ENCODE measurements around the gene CCDC7. TPM values are rescaled to one million over a fixed set of nuclear protein-coding genes. Genes with fewer than 3 reads are reported as not detected.
"Not testable (repeated sequence)": the region's sequence is repeated elsewhere in the genome, so short reads cannot be mapped to it uniquely, and the experiment has no call there.

CCDC7 gene
- total RNA-seq, 1 donor from 2014 or later: 71.5 TPM

DNA sequence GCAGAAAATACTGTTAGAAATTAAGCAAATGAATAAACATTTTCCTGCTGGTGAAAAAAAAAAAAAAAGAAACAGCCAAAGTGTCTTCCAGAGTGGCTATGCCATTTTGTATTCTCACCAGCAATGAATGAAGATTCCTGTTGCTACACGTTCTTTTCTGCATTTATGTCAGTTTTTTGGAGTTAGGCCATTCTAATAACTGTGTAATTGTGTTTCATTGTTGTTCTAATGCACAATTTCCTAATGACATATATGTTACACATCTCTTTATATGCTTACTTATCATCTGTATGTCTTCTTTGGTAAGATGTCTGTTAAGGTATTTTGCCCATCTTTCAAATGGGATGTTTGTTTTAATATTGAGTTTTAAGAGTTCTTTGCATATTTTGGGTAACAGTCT is 298.4 kb downstream of the CCDC7 start:
- H3K27me3 ChIP-seq (ENCODE audit: control insufficient read depth in 3 of 3, insufficient read depth in 3 of 3, low read length in 3 of 3): no peaks in the 10 kb centered on the region
- H3K4me1 ChIP-seq (ENCODE audit: control insufficient read depth in 3 of 3, insufficient read depth in 3 of 3, low read length in 3 of 3): no peaks in the 10 kb centered on the region
- no peak overlapping the region for H3K9ac ChIP-seq (ENCODE audit: low read depth in 1 of 3, low read length in 3 of 3)
- peaks cover 5 to 9% (median 7%) of the 10 kb centered on the region in 3 donors for H3K36me3 ChIP-seq (ENCODE audit: control insufficient read depth in 3 of 3, insufficient read depth in 3 of 3, low read length in 3 of 3)
- H3K9me3 ChIP-seq (ENCODE audit: control insufficient read depth in 3 of 3, low read length in 3 of 3): peaks cover 0 to 3% (median 0%) of the 10 kb centered on the region in 3 donors
- H3K4me3 ChIP-seq (ENCODE audit: low read length in 3 of 3): no peak overlapping the region
- H3K27ac ChIP-seq (ENCODE audit: low read depth, low read length): no peak overlapping the region

DNA sequence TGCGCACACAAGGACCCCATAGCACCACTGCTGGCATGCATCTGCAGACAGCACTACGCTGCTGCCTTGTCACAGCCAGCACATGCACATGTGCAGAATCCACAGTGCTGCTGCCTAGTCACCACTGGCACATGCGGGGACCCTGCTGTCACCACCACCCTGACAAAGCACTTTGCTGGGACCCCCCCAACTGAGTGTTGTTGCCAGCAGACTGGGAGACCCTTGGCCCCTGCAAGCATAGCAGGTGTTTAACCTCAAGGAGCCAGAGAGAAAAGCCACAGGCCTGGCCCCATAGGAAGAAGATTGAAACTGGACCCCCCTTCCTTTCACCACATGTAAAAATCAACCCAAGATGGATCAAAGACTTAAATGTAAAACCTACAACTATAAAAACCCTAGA is 300.9 kb downstream of the CCDC7 start:
- Histone ChIP-seq H3K27ac (ENCODE audit: low read depth, low read length) (no peak overlapping the region), H3K36me3 (ENCODE audit: control insufficient read depth in 3 of 3, insufficient read depth in 3 of 3, low read length in 3 of 3) (peaks cover 5 to 9% (median 7%) of the 10 kb centered on the region in 3 donors), H3K4me1 (ENCODE audit: control insufficient read depth in 3 of 3, insufficient read depth in 3 of 3, low read length in 3 of 3) (no peaks in the 10 kb centered on the region)

DNA sequence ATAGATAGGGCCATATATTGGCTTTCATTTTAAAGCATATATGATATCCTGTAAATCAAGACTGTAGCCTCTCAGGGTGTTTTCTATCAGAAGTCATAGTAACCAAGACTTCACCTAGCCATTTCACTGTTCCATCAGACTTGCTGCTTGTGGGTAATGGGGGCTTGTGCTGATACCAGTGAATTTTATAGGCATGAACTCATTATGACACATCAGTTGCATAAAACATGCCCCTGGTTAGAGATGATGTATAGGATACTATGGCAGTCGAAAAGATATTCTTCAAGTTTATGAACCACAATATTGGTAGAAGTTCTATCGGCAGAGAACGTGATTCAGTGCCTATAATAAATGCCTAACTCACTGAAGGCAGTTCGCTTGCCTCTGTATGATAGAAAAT is 305.6 kb downstream of the CCDC7 start:
- H3K9ac ChIP-seq (ENCODE audit: low read depth in 1 of 3, low read length in 3 of 3): no peak overlapping the region
- peaks cover 0 to 2% (median 0%) of the 10 kb centered on the region in 3 donors for H3K9me3 ChIP-seq (ENCODE audit: control insufficient read depth in 3 of 3, low read length in 3 of 3)
- no peak overlapping the region for H3K27ac ChIP-seq (ENCODE audit: low read depth, low read length)
- H3K27me3 ChIP-seq (ENCODE audit: control insufficient read depth in 3 of 3, insufficient read depth in 3 of 3, low read length in 3 of 3): no peaks in the 10 kb centered on the region
- peaks cover 3% of the 10 kb centered on the region in 3 donors for H3K36me3 ChIP-seq (ENCODE audit: control insufficient read depth in 3 of 3, insufficient read depth in 3 of 3, low read length in 3 of 3)
- no peak overlapping the region for H3K4me3 ChIP-seq (ENCODE audit: low read length in 3 of 3)
- no peaks in the 10 kb centered on the region for H3K4me1 ChIP-seq (ENCODE audit: control insufficient read depth in 3 of 3, insufficient read depth in 3 of 3, low read length in 3 of 3)

More for the DNA sequence above, 300.9 kb downstream of the CCDC7 start:
- Histone ChIP-seq H3K9ac (ENCODE audit: low read depth in 1 of 3, low read length in 3 of 3) (no peak overlapping the region), H3K4me3 (ENCODE audit: low read length in 3 of 3) (no peak overlapping the region), H3K27me3 (ENCODE audit: control insufficient read depth in 3 of 3, insufficient read depth in 3 of 3, low read length in 3 of 3) (no peaks in the 10 kb centered on the region), H3K9me3 (ENCODE audit: control insufficient read depth in 3 of 3, low read length in 3 of 3) (peaks cover 0 to 3% (median 0%) of the 10 kb centered on the region in 3 donors)

DNA sequence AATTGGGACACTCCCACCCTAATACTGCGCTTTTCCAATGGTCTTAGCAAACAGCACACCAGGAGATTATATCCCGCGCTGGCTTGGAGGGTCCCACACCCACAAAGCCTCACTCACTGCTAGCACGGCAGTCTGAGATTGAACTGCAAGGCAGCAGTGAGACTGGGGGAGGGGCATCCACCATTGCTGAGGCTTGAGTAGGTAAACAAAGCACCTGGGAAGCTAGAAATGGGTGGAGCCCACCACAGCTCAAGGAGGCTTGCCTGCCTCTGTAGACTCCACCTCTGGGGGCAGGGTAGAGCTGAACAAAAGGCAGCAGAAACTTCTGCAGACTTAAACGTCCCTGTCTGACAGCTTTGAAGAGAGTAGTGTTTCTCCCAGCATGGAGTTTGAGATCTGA is 309.0 kb downstream of the CCDC7 start:
- H3K27me3 ChIP-seq (ENCODE audit: control insufficient read depth in 3 of 3, insufficient read depth in 3 of 3, low read length in 3 of 3); H3K9me3 ChIP-seq (ENCODE audit: control insufficient read depth in 3 of 3, low read length in 3 of 3); H3K27ac ChIP-seq (ENCODE audit: low read depth, low read length); H3K4me3 ChIP-seq (ENCODE audit: low read length in 3 of 3); H3K9ac ChIP-seq (ENCODE audit: low read depth in 1 of 3, low read length in 3 of 3); H3K4me1 ChIP-seq (ENCODE audit: control insufficient read depth in 3 of 3, insufficient read depth in 3 of 3, low read length in 3 of 3); H3K36me3 ChIP-seq (ENCODE audit: control insufficient read depth in 3 of 3, insufficient read depth in 3 of 3, low read length in 3 of 3): not testable (repeated sequence)

DNA sequence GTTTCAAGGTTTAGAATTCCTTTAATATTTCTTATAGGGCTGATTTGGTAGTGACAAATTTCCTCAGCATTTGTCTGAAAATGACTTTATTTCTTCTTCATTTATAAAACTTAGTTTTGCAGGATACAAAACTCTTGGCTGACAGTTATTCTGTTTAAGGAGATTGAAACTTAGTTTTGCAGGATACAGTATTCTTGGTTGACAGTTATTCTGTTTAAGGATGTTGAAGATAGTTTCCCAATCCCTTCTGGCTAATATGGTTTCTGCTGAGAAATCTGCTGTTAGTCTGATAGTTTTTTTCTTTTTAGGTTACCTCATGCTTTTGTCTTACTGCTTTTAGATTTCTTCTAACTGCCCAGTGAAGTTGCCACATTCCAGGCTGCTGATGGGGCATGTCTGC is 325.3 kb downstream of the CCDC7 start:
- Histone ChIP-seq H3K27me3 (ENCODE audit: control insufficient read depth in 3 of 3, insufficient read depth in 3 of 3, low read length in 3 of 3) (no peaks in the 10 kb centered on the region), H3K27ac (ENCODE audit: low read depth, low read length) (no peak overlapping the region), H3K9ac (ENCODE audit: low read depth in 1 of 3, low read length in 3 of 3) (no peak overlapping the region), H3K36me3 (ENCODE audit: control insufficient read depth in 3 of 3, insufficient read depth in 3 of 3, low read length in 3 of 3) (no peaks in the 10 kb centered on the region), H3K4me3 (ENCODE audit: low read length in 3 of 3) (no peak overlapping the region), H3K9me3 (ENCODE audit: control insufficient read depth in 3 of 3, low read length in 3 of 3) (peaks cover 5 to 8% (median 6%) of the 10 kb centered on the region in 3 donors), H3K4me1 (ENCODE audit: control insufficient read depth in 3 of 3, insufficient read depth in 3 of 3, low read length in 3 of 3) (no peaks in the 10 kb centered on the region)

DNA sequence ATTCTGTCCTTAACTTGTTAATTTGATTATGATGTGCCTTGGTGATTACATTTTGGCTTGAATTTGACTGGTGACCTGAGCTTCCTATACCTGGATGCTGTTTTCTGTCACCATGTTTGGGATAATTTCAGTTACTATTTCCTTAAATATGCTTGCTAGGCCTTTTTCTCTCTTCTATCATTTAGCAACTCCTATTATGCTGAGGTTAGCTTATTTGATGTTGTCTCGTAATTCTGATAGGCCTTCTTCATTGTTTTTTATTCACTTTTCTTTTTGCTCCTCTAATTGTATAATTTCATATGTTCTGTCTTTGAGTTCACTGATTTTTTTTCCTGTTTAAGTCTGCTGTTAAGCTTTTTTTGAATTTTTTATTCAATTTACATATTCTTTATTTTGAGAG is 327.2 kb downstream of the CCDC7 start:
- H3K9me3 ChIP-seq (ENCODE audit: control insufficient read depth in 3 of 3, low read length in 3 of 3): peaks cover 5 to 8% (median 6%) of the 10 kb centered on the region in 3 donors

DNA sequence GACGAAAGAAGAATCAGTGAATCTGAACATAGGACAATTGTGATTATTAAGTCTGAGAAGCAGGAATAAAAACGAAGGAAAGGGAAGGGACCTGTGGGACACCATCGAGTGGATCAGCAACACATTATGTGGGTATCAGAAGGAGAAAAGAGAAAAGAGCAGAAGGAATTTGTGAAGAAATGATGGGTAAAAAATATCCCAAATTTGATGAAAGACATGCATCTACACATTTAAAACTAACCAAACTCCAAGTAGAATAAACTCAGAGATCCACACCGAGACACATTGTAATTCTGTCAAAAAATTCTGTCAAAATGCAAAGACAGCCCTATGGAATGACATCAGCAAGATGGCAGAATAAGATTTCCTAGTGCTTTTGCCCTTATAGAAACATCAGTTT is 341.0 kb downstream of the CCDC7 start:
- no peaks in the 10 kb centered on the region for H3K27me3 ChIP-seq (ENCODE audit: control insufficient read depth in 3 of 3, insufficient read depth in 3 of 3, low read length in 3 of 3)
- H3K4me1 ChIP-seq (ENCODE audit: control insufficient read depth in 3 of 3, insufficient read depth in 3 of 3, low read length in 3 of 3): no peaks in the 10 kb centered on the region
- H3K36me3 ChIP-seq (ENCODE audit: control insufficient read depth in 3 of 3, insufficient read depth in 3 of 3, low read length in 3 of 3): peaks cover 0 to 2% (median 0%) of the 10 kb centered on the region in 3 donors
- H3K4me3 ChIP-seq (ENCODE audit: low read length in 3 of 3): no peak overlapping the region
- no peaks in the 10 kb centered on the region for H3K9me3 ChIP-seq (ENCODE audit: control insufficient read depth in 3 of 3, low read length in 3 of 3)
- H3K9ac ChIP-seq (ENCODE audit: low read depth in 1 of 3, low read length in 3 of 3): no peak overlapping the region
- no peak overlapping the region for H3K27ac ChIP-seq (ENCODE audit: low read depth, low read length)

More for the DNA sequence above, 327.2 kb downstream of the CCDC7 start:
- no peak overlapping the region for H3K4me3 ChIP-seq (ENCODE audit: low read length in 3 of 3)
- H3K27ac ChIP-seq (ENCODE audit: low read depth, low read length): no peak overlapping the region
- H3K36me3 ChIP-seq (ENCODE audit: control insufficient read depth in 3 of 3, insufficient read depth in 3 of 3, low read length in 3 of 3): no peaks in the 10 kb centered on the region
- H3K9ac ChIP-seq (ENCODE audit: low read depth in 1 of 3, low read length in 3 of 3): no peak overlapping the region
- no peaks in the 10 kb centered on the region for H3K27me3 ChIP-seq (ENCODE audit: control insufficient read depth in 3 of 3, insufficient read depth in 3 of 3, low read length in 3 of 3)
- no peaks in the 10 kb centered on the region for H3K4me1 ChIP-seq (ENCODE audit: control insufficient read depth in 3 of 3, insufficient read depth in 3 of 3, low read length in 3 of 3)

DNA sequence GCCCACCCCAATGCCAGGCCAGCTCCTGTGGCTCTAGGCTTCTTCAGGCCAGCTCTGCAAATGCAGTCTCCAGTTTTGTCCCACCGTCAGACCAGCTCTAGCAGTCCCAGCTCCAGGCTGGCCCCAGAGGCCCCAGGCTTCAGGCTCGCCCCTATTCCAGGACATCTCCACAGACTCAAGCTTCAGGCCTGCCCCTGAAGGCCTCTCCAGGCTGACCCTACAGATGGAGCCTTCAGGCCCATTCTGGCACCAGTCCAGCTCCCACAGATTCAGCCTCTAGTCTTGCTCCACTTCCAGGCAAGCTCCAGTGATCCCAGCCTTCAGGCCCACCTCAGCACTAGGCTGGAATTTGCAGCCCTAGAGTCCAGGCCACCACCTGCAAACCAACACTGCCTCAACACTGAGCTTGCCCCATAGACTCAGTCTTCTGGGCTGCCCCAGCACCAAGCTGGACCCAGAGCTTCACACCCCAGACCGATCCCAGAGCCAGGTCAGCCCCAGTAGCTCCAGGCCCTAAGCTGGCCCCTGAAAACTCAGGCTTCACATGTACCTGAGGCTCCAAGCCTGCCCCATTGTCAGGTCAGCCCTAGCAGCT is 341.8 kb downstream of the CCDC7 start:
- Histone ChIP-seq H3K27ac (ENCODE audit: low read depth, low read length) (no peak overlapping the region), H3K4me3 (ENCODE audit: low read length in 3 of 3) (no peak overlapping the region)

DNA sequence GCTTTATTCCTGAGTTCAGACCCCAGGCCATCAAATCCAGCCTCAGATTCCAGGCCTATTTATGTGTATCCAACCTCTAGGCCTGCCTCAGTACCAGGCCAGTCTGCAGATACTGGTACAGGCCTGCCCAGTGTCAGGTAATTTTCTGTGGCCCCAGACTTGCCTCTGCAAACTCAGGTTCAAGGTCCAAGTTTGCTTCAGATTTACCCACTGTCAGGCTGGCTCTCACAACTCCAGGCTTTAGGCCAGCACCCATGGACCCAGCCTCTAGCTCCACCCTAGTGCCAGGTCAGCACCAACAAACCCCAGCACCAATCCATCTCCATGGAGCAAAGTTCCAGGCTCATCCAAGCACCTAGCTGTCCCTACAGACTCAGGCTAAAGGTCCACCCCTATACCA is 342.4 kb downstream of the CCDC7 start:
- Histone ChIP-seq H3K9me3 (ENCODE audit: control insufficient read depth in 3 of 3, low read length in 3 of 3) (no peaks in the 10 kb centered on the region), H3K4me3 (ENCODE audit: low read length in 3 of 3) (no peak overlapping the region), H3K27ac (ENCODE audit: low read depth, low read length) (no peak overlapping the region), H3K4me1 (ENCODE audit: control insufficient read depth in 3 of 3, insufficient read depth in 3 of 3, low read length in 3 of 3) (no peaks in the 10 kb centered on the region), H3K36me3 (ENCODE audit: control insufficient read depth in 3 of 3, insufficient read depth in 3 of 3, low read length in 3 of 3) (peaks cover 0 to 2% (median 0%) of the 10 kb centered on the region in 3 donors), H3K27me3 (ENCODE audit: control insufficient read depth in 3 of 3, insufficient read depth in 3 of 3, low read length in 3 of 3) (no peaks in the 10 kb centered on the region), H3K9ac (ENCODE audit: low read depth in 1 of 3, low read length in 3 of 3) (no peak overlapping the region)

More for the DNA sequence above, 341.8 kb downstream of the CCDC7 start:
- Histone ChIP-seq H3K36me3 (ENCODE audit: control insufficient read depth in 3 of 3, insufficient read depth in 3 of 3, low read length in 3 of 3) (peaks cover 0 to 2% (median 0%) of the 10 kb centered on the region in 3 donors), H3K9me3 (ENCODE audit: control insufficient read depth in 3 of 3, low read length in 3 of 3) (no peaks in the 10 kb centered on the region), H3K9ac (ENCODE audit: low read depth in 1 of 3, low read length in 3 of 3) (no peak overlapping the region), H3K4me1 (ENCODE audit: control insufficient read depth in 3 of 3, insufficient read depth in 3 of 3, low read length in 3 of 3) (no peaks in the 10 kb centered on the region), H3K27me3 (ENCODE audit: control insufficient read depth in 3 of 3, insufficient read depth in 3 of 3, low read length in 3 of 3) (no peaks in the 10 kb centered on the region)

DNA sequence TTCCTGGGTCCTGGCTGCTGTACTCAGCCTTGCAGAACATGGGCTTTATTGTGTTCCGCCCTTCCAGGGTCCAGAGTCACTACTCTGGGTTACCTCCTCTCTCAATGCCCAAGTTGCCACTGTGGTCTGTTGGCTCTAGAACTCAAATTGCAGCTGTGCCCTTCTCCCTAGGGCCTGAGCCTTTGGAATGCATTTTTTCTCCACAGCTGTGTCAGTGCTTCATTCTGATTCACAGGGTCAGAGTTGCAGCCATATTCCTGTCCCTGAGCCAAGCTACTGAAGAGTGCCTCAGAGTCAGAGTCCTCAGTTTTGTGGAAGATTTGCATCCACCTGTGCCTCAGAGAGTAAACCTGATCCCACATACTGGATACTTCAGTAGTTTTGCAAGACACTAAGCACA is 344.5 kb downstream of the CCDC7 start:
- Histone ChIP-seq H3K4me3 (ENCODE audit: low read length in 3 of 3) (no peak overlapping the region), H3K27me3 (ENCODE audit: control insufficient read depth in 3 of 3, insufficient read depth in 3 of 3, low read length in 3 of 3) (no peaks in the 10 kb centered on the region), H3K9ac (ENCODE audit: low read depth in 1 of 3, low read length in 3 of 3) (no peak overlapping the region), H3K27ac (ENCODE audit: low read depth, low read length) (no peak overlapping the region), H3K36me3 (ENCODE audit: control insufficient read depth in 3 of 3, insufficient read depth in 3 of 3, low read length in 3 of 3) (peaks cover 0 to 2% (median 0%) of the 10 kb centered on the region in 3 donors), H3K4me1 (ENCODE audit: control insufficient read depth in 3 of 3, insufficient read depth in 3 of 3, low read length in 3 of 3) (no peaks in the 10 kb centered on the region), H3K9me3 (ENCODE audit: control insufficient read depth in 3 of 3, low read length in 3 of 3) (no peaks in the 10 kb centered on the region)
